Measurements from ENCODE around the gene ARHGAP15.

Gene ARHGAP15

DNA sequence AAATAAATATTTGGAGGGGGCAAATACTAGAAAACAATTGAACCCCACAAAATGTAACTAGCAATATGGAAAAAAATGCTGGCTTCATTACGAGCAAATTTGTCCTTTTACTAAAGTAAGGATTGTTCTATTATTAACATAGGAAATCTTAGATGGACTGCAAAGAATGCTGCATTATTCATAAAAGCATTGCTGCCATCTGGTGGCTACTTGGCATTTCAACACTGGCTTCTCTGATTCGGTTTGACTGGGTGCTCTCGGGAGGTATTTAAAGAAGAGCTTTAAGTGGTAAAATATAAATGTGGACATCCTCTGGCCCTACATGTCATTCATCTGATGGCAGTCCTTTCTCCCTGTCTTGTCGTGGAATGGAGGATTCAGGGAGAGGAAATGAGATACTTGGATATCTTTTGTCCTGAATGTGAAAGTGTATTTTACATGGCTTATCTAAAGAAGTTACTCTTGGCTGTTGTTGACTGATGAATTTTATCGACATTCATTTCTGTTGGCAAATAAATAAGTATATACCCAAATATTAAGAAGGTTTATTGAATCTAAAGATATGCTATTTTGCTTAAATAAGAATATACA lies 130.2 kb downstream of the ARHGAP15 start:
- H3K4me3 ChIP-seq (ENCODE audit: control insufficient read depth, low read depth, low read length), result no peak overlapping the region
- TF ChIP-seq, protein P1, sequence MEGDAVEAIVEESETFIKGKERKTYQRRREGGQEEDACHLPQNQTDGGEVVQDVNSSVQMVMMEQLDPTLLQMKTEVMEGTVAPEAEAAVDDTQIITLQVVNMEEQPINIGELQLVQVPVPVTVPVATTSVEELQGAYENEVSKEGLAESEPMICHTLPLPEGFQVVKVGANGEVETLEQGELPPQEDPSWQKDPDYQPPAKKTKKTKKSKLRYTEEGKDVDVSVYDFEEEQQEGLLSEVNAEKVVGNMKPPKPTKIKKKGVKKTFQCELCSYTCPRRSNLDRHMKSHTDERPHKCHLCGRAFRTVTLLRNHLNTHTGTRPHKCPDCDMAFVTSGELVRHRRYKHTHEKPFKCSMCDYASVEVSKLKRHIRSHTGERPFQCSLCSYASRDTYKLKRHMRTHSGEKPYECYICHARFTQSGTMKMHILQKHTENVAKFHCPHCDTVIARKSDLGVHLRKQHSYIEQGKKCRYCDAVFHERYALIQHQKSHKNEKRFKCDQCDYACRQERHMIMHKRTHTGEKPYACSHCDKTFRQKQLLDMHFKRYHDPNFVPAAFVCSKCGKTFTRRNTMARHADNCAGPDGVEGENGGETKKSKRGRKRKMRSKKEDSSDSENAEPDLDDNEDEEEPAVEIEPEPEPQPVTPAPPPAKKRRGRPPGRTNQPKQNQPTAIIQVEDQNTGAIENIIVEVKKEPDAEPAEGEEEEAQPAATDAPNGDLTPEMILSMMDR (IDR thresholded peaks at IDR 0.05; ENCODE audit: control insufficient read depth, insufficient read depth, low read depth, low read length, missing control alignments), result peak; percentile 76
- DNase-seq (ENCODE audit: low read depth), result peak; percentile 37

DNA sequence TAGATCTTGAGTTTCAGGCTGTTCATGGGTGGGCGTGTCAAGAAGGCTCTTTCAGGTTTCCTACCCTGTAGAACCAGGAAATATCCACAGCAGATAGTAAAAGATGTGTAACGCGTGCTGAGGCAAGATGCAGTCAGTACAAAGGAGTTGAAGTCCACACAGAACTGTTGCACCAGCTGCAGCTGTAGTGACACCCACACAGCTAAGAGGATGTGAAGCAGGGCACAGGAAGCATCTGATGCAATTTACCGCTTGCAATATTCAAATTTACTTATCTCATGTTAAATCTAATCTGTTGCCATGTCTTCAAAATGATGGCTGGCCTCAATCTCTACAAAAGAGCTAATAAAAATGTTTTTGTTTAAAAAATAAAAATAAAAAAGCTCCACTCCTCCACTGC lies 132.8 kb downstream of the ARHGAP15 start:
- no peak overlapping the region for H3K4me3 ChIP-seq (ENCODE audit: control insufficient read depth, low read depth, low read length)
- TF ChIP-seq, protein P1 (IDR thresholded peaks at IDR 0.05; ENCODE audit: control insufficient read depth, insufficient read depth, low read depth, low read length, missing control alignments), result no peak
- DNase-seq (ENCODE audit: low read depth), result no peak

- H3K4me3 ChIP-seq (ENCODE audit: control insufficient read depth, low read depth, low read length), result no peak overlapping the region
- DNase-seq (ENCODE audit: low read depth), result no peak
- TF ChIP-seq, protein P1 (IDR thresholded peaks at IDR 0.05; ENCODE audit: control insufficient read depth, insufficient read depth, low read depth, low read length, missing control alignments), result no peak
Measured at GRCh38 chr2:143262389-143262788, 133.2 kb downstream of the ARHGAP15 start.

DNA sequence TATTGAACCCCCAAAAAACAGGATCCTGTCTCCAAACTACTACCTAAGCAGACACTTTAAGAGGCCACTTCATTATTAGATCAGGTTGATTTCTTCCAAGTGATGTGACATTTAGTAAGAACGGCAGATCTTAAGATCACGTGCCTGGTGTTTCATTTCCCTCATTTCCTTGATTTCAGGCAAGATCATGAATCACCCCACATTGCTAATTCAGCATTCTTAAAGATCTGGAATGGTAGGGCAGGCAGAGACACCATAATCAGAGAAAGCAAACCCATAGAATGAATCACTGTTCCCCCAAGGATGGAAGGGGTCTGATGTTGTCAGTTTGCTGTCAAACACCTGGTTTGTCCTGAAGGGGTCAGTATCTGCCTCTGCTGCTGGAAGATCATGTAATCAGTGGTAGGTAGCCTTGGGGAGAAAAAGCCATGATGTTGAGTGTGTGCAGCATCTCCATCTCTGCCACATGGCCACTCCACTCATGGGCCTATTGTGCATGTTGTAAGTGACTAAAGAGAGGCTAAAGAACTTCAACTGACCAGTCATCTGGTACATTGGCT lies 133.9 kb downstream of the ARHGAP15 start:
- TF ChIP-seq, protein P1 (IDR thresholded peaks at IDR 0.05; ENCODE audit: control insufficient read depth, insufficient read depth, low read depth, low read length, missing control alignments), result no peak
- H3K4me3 ChIP-seq (ENCODE audit: control insufficient read depth, low read depth, low read length), result no peak overlapping the region
- no peak for DNase-seq (ENCODE audit: low read depth)

- peak; percentile 61 for DNase-seq (ENCODE audit: low read depth)
- TF ChIP-seq, protein P1 (IDR thresholded peaks at IDR 0.05; ENCODE audit: control insufficient read depth, insufficient read depth, low read depth, low read length, missing control alignments), result no peak
Measured at GRCh38 chr2:143264851-143265250, 135.6 kb downstream of the ARHGAP15 start.

DNA sequence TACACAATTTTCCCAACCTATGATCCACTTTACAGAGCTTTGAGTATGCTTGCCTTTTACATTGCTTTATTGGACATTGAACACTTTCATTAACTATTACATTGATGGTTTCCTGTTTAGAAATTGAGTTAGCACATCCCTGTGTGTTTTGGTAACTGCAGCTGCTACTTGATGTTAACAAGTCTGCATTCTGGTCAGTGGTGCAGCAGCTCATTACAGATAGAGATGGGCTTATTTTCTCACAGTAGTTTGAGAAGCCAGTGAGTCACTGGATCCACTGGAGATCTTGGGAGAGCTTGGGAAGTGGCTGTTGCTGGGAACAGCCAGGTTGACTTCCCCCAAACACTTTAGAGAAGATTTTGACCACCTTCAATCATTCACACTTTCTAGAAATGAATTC lies 150.5 kb downstream of the ARHGAP15 start:
- no peak for DNase-seq (ENCODE audit: low read depth)
- TF ChIP-seq, protein P1 (IDR thresholded peaks at IDR 0.05; ENCODE audit: control insufficient read depth, insufficient read depth, low read depth, low read length, missing control alignments), result no peak
- H3K4me3 ChIP-seq (ENCODE audit: control insufficient read depth, low read depth, low read length), result no peak overlapping the region

More at GRCh38 chr2:143264851-143265250, 135.6 kb downstream of the ARHGAP15 start:
- H3K4me3 ChIP-seq (ENCODE audit: control insufficient read depth, low read depth, low read length), result no peak overlapping the region

All from AG09309 (cell line).